Measurements from ENCODE around the gene CYTH1.

The CYTH1 gene

DNA sequence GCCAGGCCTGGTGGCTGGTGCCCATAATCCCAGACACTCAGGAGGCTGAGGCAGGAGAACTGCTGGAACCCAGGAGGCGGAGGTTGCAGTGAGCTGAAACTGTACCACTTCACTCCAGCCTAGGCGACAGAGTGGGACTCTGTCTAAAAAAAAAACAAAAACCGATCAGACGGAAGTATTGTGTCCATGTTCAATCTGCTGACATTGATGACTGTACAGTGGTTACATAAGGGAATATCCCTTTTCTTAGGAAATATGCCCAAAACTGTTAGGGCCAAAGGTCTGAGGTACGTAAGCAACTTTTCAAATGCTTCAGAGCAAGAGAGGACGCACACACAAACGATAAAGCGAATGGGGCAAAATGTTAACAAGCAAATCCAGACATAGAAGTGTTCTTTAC, 135.0 kb downstream of the CYTH1 start:
- Histone ChIP-seq H3K27me3 (ENCODE audit: insufficient read depth, low read depth, severe bottlenecking) (no peaks in the 10 kb centered on the region), H3K9me3 (ENCODE audit: severe bottlenecking) (no peaks in the 10 kb centered on the region), H3K27ac (no peak overlapping the region), H3K4me3 (ENCODE audit: low read depth, low read length) (no peak overlapping the region), H3K36me3 (no peaks in the 10 kb centered on the region)
- TF ChIP-seq, protein P1, sequence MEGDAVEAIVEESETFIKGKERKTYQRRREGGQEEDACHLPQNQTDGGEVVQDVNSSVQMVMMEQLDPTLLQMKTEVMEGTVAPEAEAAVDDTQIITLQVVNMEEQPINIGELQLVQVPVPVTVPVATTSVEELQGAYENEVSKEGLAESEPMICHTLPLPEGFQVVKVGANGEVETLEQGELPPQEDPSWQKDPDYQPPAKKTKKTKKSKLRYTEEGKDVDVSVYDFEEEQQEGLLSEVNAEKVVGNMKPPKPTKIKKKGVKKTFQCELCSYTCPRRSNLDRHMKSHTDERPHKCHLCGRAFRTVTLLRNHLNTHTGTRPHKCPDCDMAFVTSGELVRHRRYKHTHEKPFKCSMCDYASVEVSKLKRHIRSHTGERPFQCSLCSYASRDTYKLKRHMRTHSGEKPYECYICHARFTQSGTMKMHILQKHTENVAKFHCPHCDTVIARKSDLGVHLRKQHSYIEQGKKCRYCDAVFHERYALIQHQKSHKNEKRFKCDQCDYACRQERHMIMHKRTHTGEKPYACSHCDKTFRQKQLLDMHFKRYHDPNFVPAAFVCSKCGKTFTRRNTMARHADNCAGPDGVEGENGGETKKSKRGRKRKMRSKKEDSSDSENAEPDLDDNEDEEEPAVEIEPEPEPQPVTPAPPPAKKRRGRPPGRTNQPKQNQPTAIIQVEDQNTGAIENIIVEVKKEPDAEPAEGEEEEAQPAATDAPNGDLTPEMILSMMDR (IDR thresholded peaks at IDR 0.05; ENCODE audit: low read depth, low read length), result no peak
- no peak for DNase-seq

DNA sequence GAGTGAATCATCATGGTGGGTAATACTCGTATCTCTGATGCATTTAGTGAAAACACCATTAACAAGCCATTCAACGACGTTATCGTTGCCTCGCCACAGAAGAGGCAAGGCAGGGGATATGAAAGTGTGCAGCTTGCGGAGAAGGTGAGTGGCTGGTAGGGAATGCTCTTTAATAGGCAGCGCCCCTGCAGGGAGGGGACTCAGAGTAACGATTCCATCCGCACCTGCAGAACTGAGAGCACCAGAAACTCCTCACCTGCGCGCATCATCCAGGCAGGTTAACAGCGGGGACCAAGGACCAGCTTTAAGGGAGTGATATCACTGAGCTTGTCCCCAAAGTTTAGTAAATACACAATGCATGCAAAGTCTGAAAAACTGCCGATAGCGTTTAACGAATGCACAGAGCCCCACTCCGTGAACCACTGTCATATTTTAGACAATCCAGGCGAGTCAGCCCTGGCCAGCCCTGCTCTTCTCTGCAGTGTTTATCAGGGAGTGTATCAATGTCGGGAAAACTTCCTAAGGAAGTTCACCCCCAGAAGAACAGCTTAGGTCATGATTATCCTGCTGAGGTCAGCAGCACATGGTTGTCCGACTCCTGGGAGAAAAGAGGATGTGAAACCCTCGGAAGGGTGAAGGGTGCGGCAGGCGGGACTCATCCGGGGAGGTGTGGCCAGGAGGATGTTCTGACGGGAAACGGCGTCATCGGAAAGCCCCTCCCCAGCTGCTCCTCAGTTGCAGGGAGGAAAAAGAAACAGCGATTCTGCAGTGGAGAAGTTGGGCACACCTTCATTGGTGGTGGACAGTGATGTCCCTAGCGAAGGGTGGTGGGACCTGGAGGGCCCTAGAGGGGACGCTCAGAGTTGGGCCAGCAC, 136.4 kb downstream of the CYTH1 start:
- TF ChIP-seq, protein P1 (IDR thresholded peaks at IDR 0.05; ENCODE audit: low read depth, low read length), result no peak
- Histone ChIP-seq H3K9me3 (ENCODE audit: severe bottlenecking) (no peaks in the 10 kb centered on the region), H3K27me3 (ENCODE audit: insufficient read depth, low read depth, severe bottlenecking) (no peaks in the 10 kb centered on the region), H3K27ac (no peak overlapping the region), H3K4me3 (ENCODE audit: low read depth, low read length) (no peak overlapping the region), H3K36me3 (no peaks in the 10 kb centered on the region)
- DNase-seq, result no peak

DNA sequence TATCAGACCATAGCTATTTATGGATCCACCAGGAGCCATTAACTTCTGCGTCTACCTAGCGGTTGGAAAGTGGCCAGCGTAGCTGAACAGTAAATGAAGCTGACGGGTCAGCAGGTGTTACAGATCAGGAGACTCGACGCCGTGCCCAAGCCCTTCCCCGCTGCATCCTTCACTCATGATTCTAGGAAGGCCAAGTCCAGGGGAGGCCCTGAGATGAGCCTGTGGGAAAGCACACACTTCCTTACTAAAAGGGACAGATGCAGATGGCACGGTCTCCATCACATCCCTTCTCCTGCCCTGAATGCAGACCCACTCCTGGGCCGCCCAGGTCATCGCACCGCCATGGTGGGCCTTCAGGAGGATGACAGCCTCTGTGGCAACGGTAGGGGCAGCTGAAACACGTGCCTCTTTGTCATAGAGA, 137.1 kb downstream of the CYTH1 start:
- DNase-seq, result no peak
- H3K36me3 ChIP-seq, result no peaks in the 10 kb centered on the region
- TF ChIP-seq, protein P1 (IDR thresholded peaks at IDR 0.05; ENCODE audit: low read depth, low read length), result no peak
- no peaks in the 10 kb centered on the region for H3K9me3 ChIP-seq (ENCODE audit: severe bottlenecking)
- H3K27ac ChIP-seq, result no peak overlapping the region
- H3K4me3 ChIP-seq (ENCODE audit: low read depth, low read length), result no peak overlapping the region
- H3K27me3 ChIP-seq (ENCODE audit: insufficient read depth, low read depth, severe bottlenecking), result no peaks in the 10 kb centered on the region

DNA sequence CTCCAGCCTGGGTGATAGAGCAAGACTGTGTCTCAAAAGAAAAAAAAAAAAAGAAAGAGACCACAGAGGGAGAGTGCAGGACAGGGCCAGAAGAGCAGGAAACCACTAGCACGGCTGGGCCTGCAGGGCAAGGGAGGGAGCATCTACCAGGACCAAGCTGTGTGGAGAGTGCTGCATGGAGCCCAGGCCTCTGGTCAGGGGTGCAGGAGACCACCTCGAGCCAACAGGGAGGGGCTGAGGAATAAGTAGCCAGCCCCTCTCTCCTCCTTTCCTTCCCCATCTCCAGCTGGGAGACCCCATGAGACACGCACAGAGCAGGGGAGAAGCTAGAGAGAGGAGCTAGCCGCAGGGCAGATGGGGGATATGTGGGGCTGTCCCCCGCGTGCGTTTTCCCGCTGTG, 137.8 kb downstream of the CYTH1 start:
- no peaks in the 10 kb centered on the region for H3K9me3 ChIP-seq (ENCODE audit: severe bottlenecking)

DNA sequence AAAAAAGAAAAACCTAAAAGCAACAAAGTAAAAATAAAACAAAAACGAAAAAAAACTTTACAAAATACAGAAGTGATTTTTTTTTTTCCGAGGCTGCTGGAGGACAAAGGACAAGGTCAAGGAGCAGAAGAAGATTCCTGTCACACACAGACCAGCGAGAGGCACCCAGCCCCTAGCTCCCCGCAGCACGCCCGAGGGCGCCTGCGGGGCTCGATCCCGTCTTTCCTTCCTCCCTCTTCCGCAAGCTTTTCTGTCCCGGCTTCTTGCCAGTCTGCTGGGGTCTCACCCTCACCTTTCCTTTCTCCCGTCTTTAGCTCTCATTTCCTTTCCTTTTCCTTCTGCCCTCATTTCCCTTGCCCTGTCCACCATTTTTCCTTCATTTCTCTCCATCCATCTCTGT, 138.7 kb downstream of the CYTH1 start:
- no peak overlapping the region for H3K27ac ChIP-seq
- H3K27me3 ChIP-seq (ENCODE audit: insufficient read depth, low read depth, severe bottlenecking), result no peaks in the 10 kb centered on the region
- TF ChIP-seq, protein P1 (IDR thresholded peaks at IDR 0.05; ENCODE audit: low read depth, low read length), result no peak
- DNase-seq, result no peak
- H3K36me3 ChIP-seq, result no peaks in the 10 kb centered on the region
- no peak overlapping the region for H3K4me3 ChIP-seq (ENCODE audit: low read depth, low read length)
- no peaks in the 10 kb centered on the region for H3K9me3 ChIP-seq (ENCODE audit: severe bottlenecking)

More for the DNA sequence above, 137.8 kb downstream of the CYTH1 start:
- TF ChIP-seq, protein P1 (IDR thresholded peaks at IDR 0.05; ENCODE audit: low read depth, low read length), result no peak
- no peak overlapping the region for H3K4me3 ChIP-seq (ENCODE audit: low read depth, low read length)
- DNase-seq, result no peak
- H3K27ac ChIP-seq, result no peak overlapping the region
- H3K27me3 ChIP-seq (ENCODE audit: insufficient read depth, low read depth, severe bottlenecking), result no peaks in the 10 kb centered on the region
- no peaks in the 10 kb centered on the region for H3K36me3 ChIP-seq
